Renal cortical epithelial cell (primary cell): ENCODE data around the gene PSMB2. TPM values are rescaled to one million over a fixed set of nuclear protein-coding genes. Genes with fewer than 3 reads are reported as not detected.

Experiments
- DNase-seq: peaks from one replicate; pipeline ENCODE4 v3.0.0-alpha.2; 2011; ENCODE audit warnings: low read depth
- total RNA-seq: library from RNA; depleted of rRNA; stranded (reverse); fragments of >200 nt; gene quantifications from 2 replicates; pipeline ENCODE4 v1.2.3, GENCODE V29; 2014

PSMB2 gene
- total RNA-seq, 1 donor from 2014 or later = 31.5 TPM

DNA sequence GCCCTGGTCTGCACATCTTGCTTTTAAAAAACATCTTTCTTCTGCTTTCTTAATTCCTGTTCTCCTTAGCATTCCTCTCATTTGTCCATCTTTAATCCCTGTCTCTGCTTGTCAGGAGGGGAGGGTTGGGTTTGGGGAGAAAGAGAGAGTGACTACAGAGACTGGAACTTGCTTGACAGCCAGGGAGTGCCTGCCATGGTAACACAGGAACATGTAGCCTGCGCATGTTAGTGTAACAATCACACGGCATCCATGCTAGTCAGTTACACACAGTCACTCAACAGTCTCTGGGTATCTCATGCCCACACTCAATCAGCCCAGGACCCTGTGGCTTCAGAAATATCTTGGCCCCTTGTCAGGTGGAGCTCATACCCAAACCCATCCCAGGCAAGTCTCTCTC, 69.0 kb downstream of the PSMB2 start:
- DNase-seq = no peak

- DNase-seq = no peak
These were observed 70.1 kb downstream of the PSMB2 start for GRCh38 chr1:35571263-35571662.

GRCh38 chr1:35570589-35571137, 70.7 kb downstream of the PSMB2 start:
- no peak for DNase-seq

DNA sequence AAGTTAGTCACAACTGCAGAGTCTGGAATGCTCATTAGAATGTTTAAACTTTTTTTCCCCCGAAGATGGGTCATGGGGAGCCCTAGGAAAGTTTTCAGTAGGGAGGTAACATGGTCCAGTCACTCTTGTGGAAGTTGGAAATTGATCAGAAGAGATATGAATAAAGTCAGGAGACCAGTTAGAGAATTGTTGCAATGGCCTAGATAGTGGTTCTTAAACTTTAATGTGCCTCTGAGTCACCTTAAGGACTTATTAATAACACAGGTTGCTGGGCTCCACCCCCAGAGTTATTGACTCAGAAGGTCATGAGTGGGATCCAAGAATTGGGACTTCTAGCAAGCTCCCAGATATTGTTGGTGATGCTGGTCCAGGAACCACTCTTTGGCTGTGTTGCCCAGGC, 71.4 kb downstream of the PSMB2 start:
- DNase-seq = peak; percentile 54

GRCh38 chr1:35568975-35569395, 72.3 kb downstream of the PSMB2 start:
- peak; percentile 43 for DNase-seq

DNA sequence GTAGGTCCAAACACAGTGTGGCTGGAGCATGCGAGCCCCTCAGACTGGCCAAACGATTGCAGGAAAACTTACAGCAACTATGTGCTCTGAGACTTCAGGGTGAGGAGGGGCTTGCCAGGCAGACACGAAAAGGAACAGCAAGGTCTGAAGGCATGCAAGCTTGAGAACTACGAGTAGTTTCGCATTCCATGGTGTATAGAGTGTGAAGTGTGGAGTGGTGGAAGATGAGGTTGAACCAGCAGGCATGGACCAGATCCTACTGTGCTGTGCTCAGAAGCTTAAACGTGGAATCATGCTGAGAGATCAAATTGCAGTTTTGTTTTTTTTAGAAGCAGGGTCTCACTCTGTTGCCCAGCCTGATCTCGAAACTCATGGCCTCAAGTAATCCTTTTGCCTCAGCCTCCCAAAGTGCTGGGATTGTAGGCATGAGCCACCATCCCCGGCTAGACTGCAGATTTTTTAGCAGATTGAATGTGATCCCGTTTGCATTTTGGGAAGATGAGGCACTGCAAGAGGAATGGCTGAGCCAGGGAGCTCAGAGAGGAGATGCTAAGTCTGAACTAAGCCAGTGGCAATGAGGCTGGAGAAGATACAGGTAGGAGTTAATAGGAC, 73.3 kb downstream of the PSMB2 start:
- DNase-seq = no peak

- DNase-seq = no peak
These were observed 75.6 kb downstream of the PSMB2 start for GRCh38 chr1:35565742-35566133.

GRCh38 chr1:35564884-35565741, 76.2 kb downstream of the PSMB2 start:
- DNase-seq = no peak

DNA sequence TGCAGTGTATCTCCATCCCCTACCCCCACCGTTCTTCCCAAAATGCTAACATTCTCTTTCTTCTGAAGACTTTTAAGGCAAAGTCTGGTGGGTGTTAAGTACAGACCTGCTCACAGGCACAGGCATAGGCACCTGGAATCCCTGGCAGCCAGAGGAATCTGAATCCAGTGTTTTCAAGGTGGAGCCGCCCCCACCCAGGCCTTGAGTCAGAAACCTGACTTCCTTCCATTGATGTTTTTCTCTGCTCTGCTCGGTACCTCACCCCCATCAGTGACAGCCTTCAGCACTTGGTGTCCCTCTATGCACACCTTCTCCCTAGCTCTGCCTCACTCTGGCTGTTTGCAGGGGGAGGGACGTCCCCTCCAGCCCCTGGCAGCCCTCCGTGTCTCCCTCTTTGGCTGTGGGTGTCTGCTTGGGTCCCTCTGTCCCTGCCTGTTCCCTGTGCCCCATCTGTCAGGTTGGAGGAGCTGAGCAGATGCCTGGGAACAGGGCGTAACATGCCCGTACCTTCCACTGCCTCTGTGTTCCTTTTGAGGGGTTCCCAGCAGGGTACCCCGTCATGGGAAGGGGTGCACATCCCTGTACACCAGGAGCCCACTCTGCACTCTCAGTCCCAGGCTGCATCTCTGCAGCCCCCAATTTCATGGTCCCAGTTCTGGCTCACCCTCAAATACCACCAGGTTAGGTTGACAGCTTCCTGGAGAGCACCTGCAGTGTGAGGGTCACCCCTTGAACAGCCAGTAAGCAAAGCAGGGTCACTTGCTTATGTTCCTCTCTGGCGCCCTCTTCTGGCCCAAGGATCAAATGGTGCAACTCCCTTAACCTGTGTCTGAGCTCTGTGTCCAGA, 77.1 kb downstream of the PSMB2 start:
- peak; percentile 69 for DNase-seq

DNA sequence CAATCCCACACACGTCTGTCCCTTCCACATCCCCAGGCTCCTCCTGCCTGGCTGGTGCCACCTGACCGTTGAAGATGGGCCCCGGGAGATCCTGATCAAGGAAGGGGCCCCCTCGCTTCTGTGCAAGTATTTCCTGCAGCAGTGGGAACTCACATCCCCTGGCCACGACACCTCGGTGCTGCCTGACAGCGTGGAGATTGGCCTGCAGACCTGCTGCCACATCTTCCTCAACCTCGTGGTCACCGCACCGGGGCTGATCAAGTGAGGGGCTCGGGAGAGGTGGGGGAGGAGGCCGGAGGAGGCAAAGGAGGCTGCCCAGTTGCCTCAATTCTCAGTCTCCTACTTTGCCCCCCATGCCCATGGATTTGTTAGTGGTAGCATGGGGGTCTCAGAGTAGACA, 78.2 kb downstream of the PSMB2 start:
- DNase-seq = no peak

- DNase-seq = no peak
These were observed 79.2 kb downstream of the PSMB2 start for GRCh38 chr1:35561972-35562680.

GRCh38 chr1:35561297-35561971, 79.9 kb downstream of the PSMB2 start:
- no peak for DNase-seq

DNA sequence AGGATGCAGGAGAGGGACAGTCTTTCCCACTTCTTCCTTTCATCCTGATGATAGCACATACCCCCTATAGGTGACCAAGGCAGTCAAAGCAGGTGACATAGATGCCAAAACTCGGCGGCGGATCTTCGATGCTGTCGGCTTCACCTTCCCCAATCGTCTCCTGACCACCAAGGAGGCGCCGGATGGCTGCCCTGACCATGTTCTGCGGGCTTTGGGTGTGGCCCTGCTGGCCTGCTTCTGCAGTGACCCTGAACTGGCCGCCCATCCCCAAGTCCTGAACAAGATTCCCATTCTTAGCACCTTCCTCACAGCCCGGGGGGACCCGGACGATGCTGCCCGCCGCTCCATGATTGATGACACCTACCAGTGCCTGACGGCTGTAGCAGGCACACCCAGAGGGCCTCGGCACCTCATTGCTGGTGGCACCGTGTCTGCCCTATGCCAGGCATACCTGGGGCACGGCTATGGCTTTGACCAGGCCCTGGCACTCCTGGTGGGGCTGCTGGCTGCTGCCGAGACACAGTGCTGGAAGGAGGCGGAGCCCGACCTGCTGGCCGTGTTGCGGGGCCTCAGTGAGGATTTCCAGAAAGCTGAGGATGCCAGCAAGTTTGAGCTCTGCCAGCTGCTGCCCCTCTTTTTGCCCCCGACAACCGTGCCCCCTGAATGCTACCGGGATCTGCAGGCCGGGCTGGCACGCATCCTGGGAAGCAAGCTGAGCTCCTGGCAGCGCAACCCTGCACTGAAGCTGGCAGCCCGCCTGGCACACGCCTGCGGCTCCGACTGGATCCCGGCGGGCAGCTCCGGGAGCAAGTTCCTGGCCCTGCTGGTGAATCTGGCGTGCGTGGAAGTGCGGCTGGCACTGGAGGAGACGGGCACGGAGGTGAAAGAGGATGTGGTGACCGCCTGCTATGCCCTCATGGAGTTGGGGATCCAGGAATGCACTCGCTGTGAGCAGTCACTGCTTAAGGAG, 80.8 kb downstream of the PSMB2 start:
- no peak for DNase-seq

GRCh38 chr1:35559317-35559944, 81.9 kb downstream of the PSMB2 start:
- no peak for DNase-seq

DNA sequence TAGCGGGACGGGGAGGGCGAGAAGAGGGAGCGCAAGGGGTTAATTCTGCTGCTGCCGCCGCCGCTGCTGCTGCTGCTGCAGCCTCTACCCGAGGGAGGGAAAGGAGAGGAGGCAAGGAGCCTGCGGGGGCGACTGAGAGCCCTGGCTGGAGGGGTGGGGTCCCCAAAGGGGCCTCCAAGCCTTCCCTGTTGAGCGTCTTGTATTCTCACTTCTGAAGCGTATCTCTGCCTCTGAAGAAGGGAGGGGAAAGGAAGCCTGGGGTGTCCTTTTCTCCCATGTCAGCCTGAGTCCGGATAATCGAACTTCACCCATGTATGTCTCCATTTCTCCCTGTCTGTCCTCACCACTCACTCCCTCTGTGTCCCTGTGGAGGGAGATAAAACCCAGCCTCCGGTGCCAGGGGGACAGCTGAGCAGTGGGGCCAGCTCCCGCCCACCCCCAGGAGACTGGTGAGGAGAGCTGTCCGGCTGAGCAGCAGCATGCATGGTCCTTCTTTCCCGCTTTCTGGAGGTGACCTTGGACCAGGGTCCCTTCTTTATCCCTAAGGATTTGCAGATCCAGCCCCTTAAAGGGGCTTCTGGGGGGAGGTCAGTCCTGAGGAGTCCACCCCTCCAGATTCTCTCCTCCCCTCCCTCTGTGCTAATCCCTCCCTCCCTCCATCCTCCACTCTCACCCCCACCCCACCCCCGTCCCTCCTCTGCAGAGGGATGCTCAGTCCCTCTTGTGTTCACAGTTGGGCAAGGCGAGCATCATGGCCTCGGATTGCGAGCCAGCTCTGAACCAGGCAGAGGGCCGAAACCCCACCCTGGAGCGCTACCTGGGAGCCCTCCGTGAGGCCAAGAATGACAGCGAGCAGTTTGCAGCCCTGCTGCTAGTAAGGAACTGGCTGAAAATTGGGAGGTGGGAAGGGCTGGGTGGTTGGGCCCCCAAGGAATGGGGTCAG, 82.7 kb downstream of the PSMB2 start:
- no peak for DNase-seq

GRCh38 chr1:35557611-35558373, 83.5 kb downstream of the PSMB2 start, which contains the start of gene NCDN:
Gene NCDN (plus strand): TSS chr1:35557799. CDS start chr1:35558191, 392 bp downstream.
- DNase-seq = peak; percentile 89

DNA sequence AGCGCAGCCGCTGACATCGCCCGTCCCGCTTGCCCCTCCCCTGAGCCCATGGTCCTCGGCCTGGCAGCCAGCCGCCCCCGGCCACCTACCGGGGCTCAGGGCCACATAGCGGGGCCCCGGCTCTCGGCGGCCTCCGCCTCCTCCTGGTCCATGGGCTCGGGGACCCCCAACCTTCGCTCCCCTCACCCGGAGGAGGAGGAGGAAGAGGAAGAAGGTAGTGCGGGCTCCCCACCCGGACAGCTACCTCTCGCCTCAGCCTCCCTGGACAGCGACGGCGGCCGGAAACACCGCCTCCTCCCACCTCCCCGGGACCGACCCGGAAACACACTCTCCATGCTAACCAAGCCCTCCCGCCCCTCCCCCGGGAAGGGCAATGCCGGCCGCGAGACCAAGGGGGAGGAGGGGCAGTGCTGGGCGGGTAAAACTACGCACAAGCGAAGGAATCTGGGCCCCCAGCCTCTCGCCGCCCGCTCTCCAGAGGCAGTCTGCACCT, 84.2 kb downstream of the PSMB2 start, which contains the start of gene KIAA0319L:
KIAA0319L (minus strand) TSS at position 286 of the 493 bp plus-strand sequence. CDS start 2,912 bp downstream, outside the sequence.
- peak; percentile 63 for DNase-seq
